H4 (cell line): ENCODE data around the gene THEMIS. TPM values are rescaled to one million over a fixed set of nuclear protein-coding genes. Genes with fewer than 3 reads are reported as not detected.
"Not testable (repeated sequence)": the region's sequence is repeated elsewhere in the genome, so short reads cannot be mapped to it uniquely, and the experiment has no call there.

Experiments used
- DNase-seq: peaks from one replicate; pipeline ENCODE4 v3.0.0-alpha.2; 2015; ENCODE audit warnings: low spot score
- total RNA-seq: library from RNA; depleted of rRNA; stranded (reverse); fragments of >200 nt; shearing (Covaris generic); gene quantifications from 2 replicates; pipeline ENCODE4 v1.2.3, GENCODE V29; 2014

The THEMIS gene
- total RNA-seq, 1 experiment from 2014 or later = not detected

GRCh38 chr6:127917766-127918165 is 16.9 kb upstream of the THEMIS start:
- no peak for DNase-seq

DNA sequence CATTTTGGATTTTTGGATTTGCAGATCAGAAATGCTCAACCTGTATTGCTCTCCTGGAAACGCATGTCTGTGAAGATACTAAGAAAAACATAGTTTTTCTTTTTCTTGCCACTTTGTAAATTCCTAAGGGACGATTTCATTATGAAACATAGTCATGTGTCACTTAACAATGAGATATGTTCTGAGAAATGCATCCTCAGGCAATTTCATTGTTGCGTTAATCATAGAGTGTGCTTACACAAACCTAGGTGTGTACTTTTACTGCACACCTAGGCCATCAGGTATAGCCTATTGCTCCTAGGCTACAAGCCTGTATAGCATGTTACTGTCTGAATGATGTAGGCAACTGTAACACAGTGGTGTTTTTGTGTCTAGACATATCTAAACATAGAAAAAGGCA is 13.4 kb upstream of the THEMIS start:
- no peak for DNase-seq

DNA sequence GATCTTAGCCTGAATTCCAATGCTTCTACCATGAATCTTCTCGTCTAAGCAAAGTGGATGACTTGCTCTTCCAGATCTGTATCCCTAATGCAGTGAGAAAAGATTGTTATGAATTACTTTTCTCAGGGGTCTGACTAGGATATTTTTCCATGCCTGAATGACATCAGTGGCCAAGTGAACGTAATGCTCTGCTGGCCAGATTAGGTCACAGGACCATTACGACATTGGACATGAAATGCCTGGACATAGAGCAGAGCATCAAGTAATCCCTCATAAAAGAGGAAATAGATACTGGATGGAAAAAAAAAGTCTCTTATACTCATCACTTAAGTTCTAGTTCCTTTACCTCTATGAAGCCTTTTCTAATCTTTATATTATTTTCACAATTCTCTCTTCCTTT is 12.1 kb upstream of the THEMIS start:
- DNase-seq = no peak

- DNase-seq = no peak
These were observed 7.2 kb upstream of the THEMIS start for GRCh38 chr6:127907960-127908640.

DNA sequence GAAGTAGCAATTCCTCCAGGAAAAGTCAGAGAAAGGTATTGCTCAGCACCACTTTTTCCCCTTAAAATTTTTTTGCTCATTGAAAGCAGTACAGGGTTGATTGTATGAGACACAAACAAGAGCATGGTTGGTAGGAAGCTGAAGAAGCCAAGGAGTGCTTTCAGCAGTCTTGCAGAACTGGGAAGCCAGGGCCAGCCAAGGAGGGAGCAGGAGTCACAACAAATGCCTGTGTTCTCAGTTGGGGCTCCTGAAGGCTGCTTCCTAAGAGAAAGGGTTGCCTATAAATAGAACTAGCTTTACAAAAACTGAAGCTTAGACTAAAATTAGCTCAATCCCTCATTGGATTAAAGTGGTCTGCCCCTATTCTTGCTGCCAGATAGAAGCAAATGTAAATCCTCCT is 3.3 kb upstream of the THEMIS start:
- no peak for DNase-seq

GRCh38 chr6:127902933-127903332 is 2.1 kb upstream of the THEMIS start:
- no peak for DNase-seq

DNA sequence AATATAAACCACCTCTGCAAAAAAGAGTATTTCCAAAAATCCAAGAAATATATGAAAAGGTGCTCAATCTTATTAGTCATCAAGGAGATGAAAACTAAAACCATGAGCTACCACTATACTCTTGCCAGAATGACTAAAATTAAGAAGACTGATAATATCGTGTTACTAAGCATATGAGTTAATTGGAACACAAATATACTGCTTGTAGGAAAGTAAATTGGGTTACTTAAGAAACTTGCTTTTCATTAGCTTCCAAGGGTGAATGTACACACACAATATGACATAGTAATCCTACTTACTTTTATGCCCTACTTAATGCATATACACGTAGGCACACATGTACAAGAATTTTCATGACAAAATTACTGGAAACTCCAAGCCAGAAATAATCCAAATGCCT is 3.4 kb downstream of the THEMIS start:
- no peak for DNase-seq

DNA sequence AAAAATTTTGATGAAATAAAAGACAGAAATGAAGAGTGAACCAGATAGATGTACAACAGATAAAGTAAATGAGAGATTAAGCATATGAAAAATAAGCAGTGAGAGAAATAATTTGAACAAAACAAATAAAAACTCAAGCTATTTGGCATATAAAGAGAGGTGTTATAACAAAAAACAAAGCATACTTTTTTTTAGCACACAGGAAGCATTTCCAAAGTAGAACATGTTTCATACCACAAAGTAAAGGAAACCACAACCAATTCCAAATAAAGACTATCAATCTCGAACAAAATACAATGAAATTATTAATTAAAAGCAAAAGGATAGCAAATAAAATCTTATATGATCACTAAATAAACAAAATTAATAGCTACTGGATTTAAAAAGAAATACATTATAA is 6.8 kb downstream of the THEMIS start:
- DNase-seq = no peak

DNA sequence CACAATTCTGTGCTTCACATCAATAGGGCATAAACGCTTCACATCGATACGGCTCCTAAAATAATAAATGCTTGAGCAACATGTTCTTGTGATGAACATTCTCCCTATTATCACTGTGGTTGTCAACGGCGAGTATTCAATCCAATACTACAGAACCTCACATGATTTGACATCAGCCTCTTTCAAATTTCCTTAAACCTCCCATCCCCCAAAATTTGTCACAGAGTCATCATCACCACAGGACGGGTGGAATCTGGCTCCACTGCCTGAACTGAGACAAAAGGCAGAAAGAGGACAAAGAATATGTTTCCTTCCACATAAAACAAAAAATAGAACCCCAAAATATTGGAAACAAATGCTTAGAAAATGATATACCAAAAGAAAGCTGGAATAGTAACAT is 7.3 kb downstream of the THEMIS start:
- no peak for DNase-seq

- DNase-seq = no peak
These were observed 9.0 kb downstream of the THEMIS start for GRCh38 chr6:127891731-127892326.

DNA sequence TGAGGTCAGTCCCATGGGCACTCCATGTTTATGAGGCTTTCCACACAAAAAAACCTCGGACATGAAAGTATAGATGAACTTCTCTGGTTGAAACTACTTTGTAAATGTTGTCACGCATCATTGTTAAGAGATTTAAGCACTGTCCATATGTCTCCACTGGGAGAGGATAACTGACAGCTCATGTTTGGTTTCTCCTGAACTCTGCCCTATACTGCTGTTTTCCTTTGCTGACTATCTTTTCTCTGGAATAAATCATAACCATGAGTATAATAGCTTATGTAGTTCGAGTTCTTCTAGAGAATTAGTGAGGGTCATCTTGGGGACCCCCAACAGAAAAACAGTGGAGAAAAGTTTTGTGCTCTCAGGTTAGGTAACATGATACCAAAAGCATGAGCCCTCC is 14.3 kb downstream of the THEMIS start:
- DNase-seq = no peak

DNA sequence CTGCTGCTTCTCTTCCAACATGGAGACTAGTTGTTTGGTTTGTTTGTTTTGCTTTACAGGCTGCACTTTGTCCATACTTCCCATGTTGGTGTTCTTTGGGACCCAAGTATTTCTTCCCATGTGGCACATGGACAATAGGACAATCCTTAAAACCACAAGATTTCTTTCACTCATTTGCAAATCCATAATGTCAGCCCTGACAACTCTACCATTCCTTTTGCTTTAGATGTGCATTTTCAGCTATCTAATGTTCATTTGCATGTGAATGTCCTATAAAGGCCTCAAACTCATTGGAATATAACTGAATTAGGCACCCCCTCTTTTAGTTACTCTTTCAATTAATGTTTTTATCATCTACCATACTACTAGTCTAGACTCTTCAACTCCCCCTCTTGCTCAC is 16.7 kb downstream of the THEMIS start:
- DNase-seq = no peak

DNA sequence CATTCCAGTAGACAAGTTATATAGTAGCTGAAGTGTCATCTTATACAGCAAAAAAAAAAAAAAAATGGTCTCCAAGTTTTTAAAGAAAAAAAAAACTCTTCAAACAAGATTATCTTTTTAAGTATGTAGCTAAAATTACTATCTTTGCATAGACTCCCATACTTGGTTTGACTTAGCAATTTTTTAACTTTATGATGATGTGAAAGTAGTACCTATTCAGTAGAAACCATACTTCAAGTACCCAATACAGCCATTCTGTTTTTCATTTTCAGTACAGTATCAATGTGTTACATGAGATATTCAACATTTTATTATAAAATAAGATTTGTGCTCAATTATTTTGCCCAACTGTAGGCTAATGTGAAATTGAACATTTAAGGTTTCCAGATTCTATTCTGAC is 18.9 kb downstream of the THEMIS start:
- not testable (repeated sequence) for DNase-seq

- DNase-seq = no peak
These were observed 20.4 kb downstream of the THEMIS start for GRCh38 chr6:127880429-127880828.

DNA sequence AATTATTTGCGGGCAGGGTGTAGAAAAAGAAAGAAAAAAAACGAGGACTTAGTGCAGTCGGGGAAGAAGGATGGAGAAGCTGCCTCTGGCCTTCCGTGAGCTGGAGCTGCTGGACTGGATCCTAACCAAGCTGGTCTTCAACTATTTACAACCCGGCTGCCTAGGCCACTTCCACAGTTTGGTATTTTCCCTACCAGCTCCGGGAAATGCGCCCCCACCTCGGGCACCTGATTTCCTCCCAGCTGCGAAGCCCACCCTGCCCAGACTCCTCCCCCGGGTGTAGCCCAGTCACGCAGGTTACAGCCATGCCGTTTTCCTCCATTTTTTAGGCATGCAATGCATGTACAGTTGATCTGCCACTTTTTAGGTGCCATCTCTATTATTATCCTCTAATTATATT is 21.2 kb downstream of the THEMIS start:
- no peak for DNase-seq

DNA sequence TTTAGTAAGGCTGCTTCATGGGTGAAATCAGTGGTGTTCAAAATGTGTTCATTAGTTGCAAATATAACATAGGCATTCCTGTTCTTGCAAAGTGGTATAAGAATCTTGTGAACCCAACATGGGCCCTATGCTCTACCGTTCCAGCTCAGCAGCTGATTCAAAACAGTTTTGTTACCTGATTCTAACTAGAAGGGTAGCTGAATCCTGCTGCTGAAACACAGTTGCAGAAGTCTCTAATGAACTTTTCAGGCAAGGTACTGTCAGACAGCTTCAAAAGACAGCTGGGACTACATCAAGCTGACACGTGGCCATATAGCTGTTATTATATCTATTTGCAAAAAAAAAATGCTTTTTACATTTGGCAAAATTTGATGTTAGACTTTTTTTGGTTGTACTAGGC is 22.7 kb downstream of the THEMIS start:
- no peak for DNase-seq

DNA sequence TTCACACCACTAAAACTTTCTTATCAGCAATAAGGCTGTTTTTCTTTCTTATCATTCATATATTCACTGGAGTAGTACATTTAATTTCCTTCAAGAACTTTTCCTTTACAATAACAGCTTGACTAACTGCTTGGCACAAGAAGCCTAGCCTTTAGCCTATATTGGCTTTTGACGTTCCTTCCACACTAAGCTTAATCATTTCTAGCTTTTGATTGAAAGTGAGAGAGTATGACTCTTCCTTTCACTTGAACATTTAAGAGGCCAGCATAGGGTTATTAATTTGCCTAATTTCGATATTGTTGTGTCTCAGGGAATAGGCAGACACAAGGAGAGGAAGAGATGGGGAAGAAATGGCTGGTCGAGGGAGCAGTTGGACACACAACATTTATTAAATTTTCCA is 23.6 kb downstream of the THEMIS start:
- DNase-seq = no peak

DNA sequence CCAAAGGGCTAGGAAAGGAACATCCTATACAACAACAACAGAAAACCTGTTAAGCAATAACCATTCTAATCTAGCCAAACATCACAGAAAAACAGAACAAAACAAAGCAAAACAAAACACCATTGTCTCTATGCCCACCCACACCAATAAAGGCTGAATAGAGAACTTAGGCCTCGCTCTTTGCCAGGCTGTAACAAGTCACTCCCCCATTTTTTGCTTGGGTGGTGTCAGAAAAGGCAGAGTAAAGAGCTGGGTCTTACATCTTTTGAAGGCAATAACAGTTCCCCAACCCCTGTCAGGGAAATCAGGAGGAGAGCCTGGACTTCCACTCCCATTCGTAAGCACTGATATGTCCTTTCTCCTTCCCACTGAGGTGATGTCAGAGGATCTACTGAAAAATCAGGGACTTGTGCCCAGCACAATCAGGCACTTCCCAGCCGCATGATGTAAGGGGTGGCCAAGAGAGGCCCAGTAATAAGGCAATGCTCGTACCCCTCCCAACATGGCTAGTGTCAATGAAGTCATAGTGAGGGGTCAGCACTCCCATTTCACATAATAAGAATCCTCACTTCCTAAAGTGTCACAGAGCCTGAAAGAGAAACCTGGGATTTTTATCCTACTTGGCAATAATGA is 31.0 kb downstream of the THEMIS start:
- no peak for DNase-seq

DNA sequence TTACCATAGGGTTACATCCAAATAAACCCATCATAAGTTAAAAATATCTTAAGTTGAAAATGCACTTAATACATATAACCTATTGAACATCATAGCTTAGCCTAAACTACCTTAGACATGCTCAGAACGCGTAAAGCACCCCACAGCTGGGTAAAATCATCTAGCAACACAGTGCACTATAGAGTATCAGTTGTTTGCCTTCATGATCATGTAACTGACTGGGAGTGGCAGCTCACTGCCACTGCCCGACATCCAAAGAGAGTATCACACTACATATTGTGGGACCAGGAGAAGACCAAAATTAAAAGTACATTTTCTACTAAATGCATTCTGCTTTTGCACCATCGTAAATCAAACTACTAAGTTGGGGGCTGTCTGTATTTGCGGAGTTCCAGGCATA is 31.7 kb downstream of the THEMIS start:
- no peak for DNase-seq

- no peak for DNase-seq
These were observed 32.5 kb downstream of the THEMIS start for GRCh38 chr6:127868338-127868737.

GRCh38 chr6:127866766-127867165 is 34.1 kb downstream of the THEMIS start:
- no peak for DNase-seq

GRCh38 chr6:127865108-127865507 is 35.8 kb downstream of the THEMIS start:
- DNase-seq = no peak

DNA sequence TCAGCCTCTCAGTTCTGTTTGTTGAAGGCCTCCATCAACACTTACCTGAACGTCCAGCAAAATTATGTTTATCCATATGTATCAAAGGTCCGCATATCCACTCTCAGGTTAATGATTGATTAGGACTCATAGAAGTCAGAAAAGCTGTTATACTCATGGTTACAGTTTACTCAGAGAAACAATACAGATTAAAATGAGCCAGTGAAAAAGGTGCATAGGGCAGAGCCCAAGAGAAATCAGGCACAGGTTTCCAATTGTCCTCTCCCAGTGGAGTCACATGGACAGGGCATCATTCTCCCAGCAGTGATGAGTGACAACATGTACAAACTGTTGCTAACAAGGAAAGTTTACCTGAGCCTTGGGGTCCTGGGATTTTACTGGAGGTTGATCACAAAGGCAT is 36.2 kb downstream of the THEMIS start:
- no peak for DNase-seq

- DNase-seq = no peak
These were observed 40.1 kb downstream of the THEMIS start for GRCh38 chr6:127860723-127861122.
